RWPE1 (cell line): ENCODE results near the gene IPO7.

ENCODE experiments used
- CTCF ChIA-PET: fragments of 350-600 bp; sonication (Branson Sonifier 250); formaldehyde crosslinking; extraction: SDS; loops from one replicate; lab custom pipeline; 2021; lab: Yijun Ruan, JAX
- POLR2A ChIA-PET: fragments of 400-600 bp; formaldehyde crosslinking; extraction: SDS; loops from one replicate; lab custom pipeline; 2020; ENCODE audit warnings: antibody characterized with exemption; ENCODE audit not compliant: low non-redundant PET; lab: Yijun Ruan, JAX
- DNase-seq: peaks from one replicate; pipeline ENCODE4 v3.0.0; 2012; ENCODE audit warnings: low spot score
- H3K27ac ChIP-seq: fragments of 450-650 bp; 2 replicates; pipeline ENCODE4 v1.5.1; 2017
- TF ChIP-seq, protein P1 (sequence below): fragments of 450-650 bp; conservative IDR thresholded peaks from 2 replicates; pipeline ENCODE4 v1.5.1; 2017; ENCODE audit warnings: low read depth, mild to moderate bottlenecking

IPO7 gene

GRCh38 chr11:9461760-9462134 is 77.3 kb downstream of the IPO7 start:
- POLR2A ChIA-PET, result interaction anchor here (0.7 to 1.4 kb wide), 2 partner anchors 111 to 188 kb away, joined by 4 to 5 read pairs; partner anchors contain the start of gene WEE1
- H3K27ac ChIP-seq, result peak overlapping the region; percentile 100
- CTCF ChIA-PET, result interaction anchor here (0.7 kb wide), 1 partner anchor 62 kb away, joined by 4 read pairs; no protein-coding TSS in a partner anchor
- no peak for DNase-seq
- TF ChIP-seq, protein P1, sequence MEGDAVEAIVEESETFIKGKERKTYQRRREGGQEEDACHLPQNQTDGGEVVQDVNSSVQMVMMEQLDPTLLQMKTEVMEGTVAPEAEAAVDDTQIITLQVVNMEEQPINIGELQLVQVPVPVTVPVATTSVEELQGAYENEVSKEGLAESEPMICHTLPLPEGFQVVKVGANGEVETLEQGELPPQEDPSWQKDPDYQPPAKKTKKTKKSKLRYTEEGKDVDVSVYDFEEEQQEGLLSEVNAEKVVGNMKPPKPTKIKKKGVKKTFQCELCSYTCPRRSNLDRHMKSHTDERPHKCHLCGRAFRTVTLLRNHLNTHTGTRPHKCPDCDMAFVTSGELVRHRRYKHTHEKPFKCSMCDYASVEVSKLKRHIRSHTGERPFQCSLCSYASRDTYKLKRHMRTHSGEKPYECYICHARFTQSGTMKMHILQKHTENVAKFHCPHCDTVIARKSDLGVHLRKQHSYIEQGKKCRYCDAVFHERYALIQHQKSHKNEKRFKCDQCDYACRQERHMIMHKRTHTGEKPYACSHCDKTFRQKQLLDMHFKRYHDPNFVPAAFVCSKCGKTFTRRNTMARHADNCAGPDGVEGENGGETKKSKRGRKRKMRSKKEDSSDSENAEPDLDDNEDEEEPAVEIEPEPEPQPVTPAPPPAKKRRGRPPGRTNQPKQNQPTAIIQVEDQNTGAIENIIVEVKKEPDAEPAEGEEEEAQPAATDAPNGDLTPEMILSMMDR, result no peak

- no peak for DNase-seq
- peak overlapping the region; percentile 76 for H3K27ac ChIP-seq
- CTCF ChIA-PET, result interaction anchor here (0.7 kb wide), 1 partner anchor 61 kb away, joined by 4 read pairs; no protein-coding TSS in a partner anchor
- TF ChIP-seq, protein P1, result no peak
- POLR2A ChIA-PET, result interaction anchor here (0.7 kb wide), 1 partner anchor 188 kb away, joined by 4 read pairs; no protein-coding TSS in a partner anchor
Observed at GRCh38 chr11:9462172-9462799, 77.8 kb downstream of the IPO7 start.

DNA sequence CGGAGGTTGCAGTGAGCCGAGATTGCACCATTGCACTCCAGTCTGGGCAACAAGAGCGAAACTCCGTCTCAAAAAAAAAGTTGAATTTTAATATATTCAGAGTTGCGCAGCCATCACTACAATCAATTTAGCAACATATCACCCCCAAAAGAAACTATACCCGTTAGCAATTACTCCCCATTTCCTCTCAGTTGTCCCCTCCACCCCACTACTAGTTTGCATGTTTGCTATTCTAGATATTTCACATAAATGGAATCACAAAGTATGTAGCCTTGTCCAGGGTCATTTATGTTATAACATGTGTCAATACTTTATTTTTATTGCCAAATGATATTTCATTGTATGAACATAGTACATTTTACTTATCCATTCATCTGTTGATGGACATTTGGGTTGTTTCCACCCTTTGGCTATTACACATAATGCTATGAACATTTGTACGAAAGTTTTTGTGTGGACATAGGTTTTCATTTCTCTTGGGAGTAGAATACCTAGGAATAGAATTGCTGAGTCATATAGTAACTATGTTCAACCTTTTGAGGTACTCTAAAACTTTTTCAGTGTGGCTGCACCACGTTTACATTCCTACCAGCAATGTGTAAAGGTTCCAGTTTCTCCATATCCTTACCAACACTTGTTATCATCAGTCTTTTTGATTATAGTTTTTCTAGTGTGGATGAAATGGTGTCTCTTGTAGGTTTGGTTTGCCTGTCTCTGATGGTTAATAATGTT is 78.5 kb downstream of the IPO7 start:
- peak overlapping the region; percentile 76 for H3K27ac ChIP-seq
- CTCF ChIA-PET, result no interaction called here
- POLR2A ChIA-PET, result no interaction called here
- peak; percentile 26 for DNase-seq
- TF ChIP-seq, protein P1, result no peak

GRCh38 chr11:9470765-9471164 is 86.3 kb downstream of the IPO7 start:
- TF ChIP-seq, protein P1, result no peak
- POLR2A ChIA-PET, result no interaction called here
- CTCF ChIA-PET, result no interaction called here
- no peak overlapping the region for H3K27ac ChIP-seq
- no peak for DNase-seq

- CTCF ChIA-PET, result interaction anchor here (0.8 kb wide), 1 partner anchor 459 kb away, joined by 3 read pairs; no protein-coding TSS in a partner anchor
- TF ChIP-seq, protein P1, result no peak
- POLR2A ChIA-PET, result no interaction called here
- no peak overlapping the region for H3K27ac ChIP-seq
- no peak for DNase-seq
Observed at GRCh38 chr11:9473408-9473807, 89.0 kb downstream of the IPO7 start.

DNA sequence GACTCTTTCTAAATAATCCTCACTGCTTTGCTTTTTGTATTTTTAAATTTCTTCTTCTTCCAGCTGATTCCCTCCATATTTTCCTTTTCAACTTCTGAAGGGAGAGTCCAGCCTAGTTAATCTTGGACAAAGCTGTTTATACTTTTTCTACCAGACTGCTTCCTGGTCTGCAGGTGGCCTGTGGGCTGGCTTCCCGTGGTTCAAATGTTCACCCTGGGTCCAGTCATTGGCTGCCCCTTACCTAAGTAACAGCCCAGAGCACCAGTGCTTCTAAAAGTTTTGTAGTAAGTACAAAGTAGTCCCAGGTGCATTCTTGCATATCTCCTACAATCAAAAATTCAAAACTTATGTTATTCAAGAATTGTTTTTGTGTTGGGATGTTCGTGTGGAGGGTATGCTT is 95.4 kb downstream of the IPO7 start:
- ChIA-PET CTCF (interaction anchor here (0.6 to 1.2 kb wide), 2 partner anchors 315 to 1002 kb away, joined by 3 to 6 read pairs; no protein-coding TSS in a partner anchor), POLR2A (interaction anchor here (0.6 kb wide), 1 partner anchor 13 kb away, joined by 3 read pairs; no protein-coding TSS in a partner anchor)
- TF ChIP-seq, protein P1, result no peak
- H3K27ac ChIP-seq, result no peak overlapping the region
- no peak for DNase-seq
